ENCODE data around the gene ARL14EP.

DNA sequence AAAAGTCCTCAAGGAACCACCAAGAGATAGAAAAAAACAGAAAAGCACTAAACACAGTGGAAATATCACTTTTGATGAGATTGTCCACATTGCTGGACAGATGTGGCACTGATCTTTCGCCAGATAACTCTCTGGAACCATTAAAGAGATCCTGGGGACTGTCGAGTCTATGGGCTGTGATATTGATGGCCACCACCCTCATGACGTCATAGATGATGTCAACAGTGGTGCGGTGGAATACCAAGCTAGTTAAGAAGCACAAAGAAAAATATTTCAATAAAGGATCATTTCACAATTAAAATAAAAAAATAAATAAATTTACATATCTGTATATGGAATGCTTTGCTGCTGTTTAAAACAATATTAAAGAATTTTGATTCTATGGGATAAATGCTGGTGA lies 45.5 kb downstream of the ARL14EP start:
- TF ChIP-seq, protein P1, sequence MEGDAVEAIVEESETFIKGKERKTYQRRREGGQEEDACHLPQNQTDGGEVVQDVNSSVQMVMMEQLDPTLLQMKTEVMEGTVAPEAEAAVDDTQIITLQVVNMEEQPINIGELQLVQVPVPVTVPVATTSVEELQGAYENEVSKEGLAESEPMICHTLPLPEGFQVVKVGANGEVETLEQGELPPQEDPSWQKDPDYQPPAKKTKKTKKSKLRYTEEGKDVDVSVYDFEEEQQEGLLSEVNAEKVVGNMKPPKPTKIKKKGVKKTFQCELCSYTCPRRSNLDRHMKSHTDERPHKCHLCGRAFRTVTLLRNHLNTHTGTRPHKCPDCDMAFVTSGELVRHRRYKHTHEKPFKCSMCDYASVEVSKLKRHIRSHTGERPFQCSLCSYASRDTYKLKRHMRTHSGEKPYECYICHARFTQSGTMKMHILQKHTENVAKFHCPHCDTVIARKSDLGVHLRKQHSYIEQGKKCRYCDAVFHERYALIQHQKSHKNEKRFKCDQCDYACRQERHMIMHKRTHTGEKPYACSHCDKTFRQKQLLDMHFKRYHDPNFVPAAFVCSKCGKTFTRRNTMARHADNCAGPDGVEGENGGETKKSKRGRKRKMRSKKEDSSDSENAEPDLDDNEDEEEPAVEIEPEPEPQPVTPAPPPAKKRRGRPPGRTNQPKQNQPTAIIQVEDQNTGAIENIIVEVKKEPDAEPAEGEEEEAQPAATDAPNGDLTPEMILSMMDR (IDR thresholded peaks at IDR 0.05), result no peak
- no peak for TF ChIP-seq POLR2A (IDR thresholded peaks at IDR 0.05)
